ENCODE results near the gene CAPN15. TPM values are rescaled to one million over a fixed set of nuclear protein-coding genes. Genes with fewer than 3 reads are reported as not detected.

The CAPN15 gene
- total RNA-seq, 1 experiment from 2014 or later, result 26.7 TPM

- Histone ChIP-seq H3K4me1 (ENCODE audit: low read length) (no peaks in the 10 kb centered on the region), H3K27me3 (ENCODE audit: low read length) (no peaks in the 10 kb centered on the region), H3K4me2 (ENCODE audit: low read depth, low read length, poor library complexity, severe bottlenecking) (no peak overlapping the region), H2AFZ (ENCODE audit: low read length) (no peak overlapping the region), H3K9ac (ENCODE audit: low read length) (no peak overlapping the region), H3K79me2 (ENCODE audit: low read length) (no peaks in the 10 kb centered on the region), H3K27ac (ENCODE audit: low read length) (no peak overlapping the region), H3K9me2 (replicated peaks; ENCODE audit: insufficient read depth, low read length) (no peaks in the 10 kb centered on the region), H3K9me3 (ENCODE audit: low read length) (no peaks in the 10 kb centered on the region), H3K4me3 (ENCODE audit: low read length) (no peak overlapping the region), H3K36me3 (ENCODE audit: insufficient read depth, low read length) (no peaks in the 10 kb centered on the region), H4K20me1 (ENCODE audit: insufficient read depth, low read depth, low read length) (no peaks in the 10 kb centered on the region)
- DNase-seq, result no peak
These were observed 7.4 kb upstream of the CAPN15 start for GRCh38 chr16:519841-520687.

GRCh38 chr16:520847-521246 is 6.7 kb upstream of the CAPN15 start:
- Histone ChIP-seq H3K4me3 (ENCODE audit: low read length) (no peak overlapping the region), H3K79me2 (ENCODE audit: low read length) (peaks cover 1% of the 10 kb centered on the region; the same call in 1 of the 2 replicates)
- no peak for DNase-seq

DNA sequence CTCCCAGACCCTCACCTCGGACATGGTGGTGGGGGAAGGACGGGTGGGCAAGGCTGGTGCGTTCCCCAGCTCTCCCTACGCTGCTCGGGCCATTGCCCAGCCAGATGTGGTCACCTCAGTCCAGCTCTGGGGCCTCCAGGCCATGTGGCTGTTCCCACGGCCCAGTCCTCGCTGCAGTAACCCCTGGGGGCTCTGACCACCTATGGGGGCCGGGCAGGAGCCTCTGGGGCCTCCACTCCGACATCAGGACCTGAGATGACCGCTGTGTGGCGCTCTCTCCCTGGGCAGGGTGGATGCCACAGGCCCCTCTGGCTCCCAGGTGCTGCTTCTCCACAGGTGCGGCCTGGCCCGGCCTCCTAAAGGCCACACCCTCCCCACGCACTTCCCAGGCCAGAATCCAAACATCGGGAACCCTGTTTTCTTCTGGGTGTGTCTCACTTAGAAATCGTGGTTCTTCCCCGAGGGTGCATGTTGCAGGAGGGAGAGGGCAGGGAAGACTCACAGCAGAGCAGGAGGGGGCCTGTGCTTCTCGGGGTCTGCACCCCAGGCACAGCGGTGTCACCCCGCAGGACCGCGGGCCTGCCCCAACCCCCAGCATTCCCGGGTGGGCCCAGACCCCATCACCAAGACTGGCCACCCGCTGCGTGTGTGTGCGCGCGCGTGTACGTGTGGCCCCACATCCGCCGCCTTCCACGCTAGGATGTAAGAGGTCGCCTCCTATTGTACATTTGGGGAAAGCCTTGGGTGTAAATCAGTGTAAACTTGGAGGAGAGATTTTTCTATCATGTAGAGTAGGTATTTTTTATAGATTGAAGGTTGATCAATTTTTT is 5.9 kb upstream of the CAPN15 start:
- Histone ChIP-seq H3K27ac (ENCODE audit: low read length) (no peak overlapping the region), H3K79me2 (ENCODE audit: low read length) (peaks cover 9% of the 10 kb centered on the region), H2AFZ (ENCODE audit: low read length) (no peak overlapping the region), H3K9ac (ENCODE audit: low read length) (no peak overlapping the region), H3K4me1 (ENCODE audit: low read length) (peaks cover 13% of the 10 kb centered on the region), H3K4me2 (ENCODE audit: low read depth, low read length, poor library complexity, severe bottlenecking) (no peak overlapping the region), H3K9me3 (ENCODE audit: low read length) (no peaks in the 10 kb centered on the region), H3K4me3 (ENCODE audit: low read length) (no peak overlapping the region), H4K20me1 (ENCODE audit: insufficient read depth, low read depth, low read length) (no peaks in the 10 kb centered on the region), H3K9me2 (replicated peaks; ENCODE audit: insufficient read depth, low read length) (no peaks in the 10 kb centered on the region), H3K36me3 (ENCODE audit: insufficient read depth, low read length) (no peaks in the 10 kb centered on the region), H3K27me3 (ENCODE audit: low read length) (no peaks in the 10 kb centered on the region)
- no peak for DNase-seq

More at GRCh38 chr16:520847-521246, 6.7 kb upstream of the CAPN15 start:
- no peaks in the 10 kb centered on the region for H3K9me2 ChIP-seq (replicated peaks; ENCODE audit: insufficient read depth, low read length)
- H3K36me3 ChIP-seq (ENCODE audit: insufficient read depth, low read length), result no peaks in the 10 kb centered on the region
- H2AFZ ChIP-seq (ENCODE audit: low read length), result no peak overlapping the region
- peaks cover 6% of the 10 kb centered on the region for H3K4me1 ChIP-seq (ENCODE audit: low read length)
- no peaks in the 10 kb centered on the region for H4K20me1 ChIP-seq (ENCODE audit: insufficient read depth, low read depth, low read length)
- no peak overlapping the region for H3K9ac ChIP-seq (ENCODE audit: low read length)
- no peak overlapping the region for H3K4me2 ChIP-seq (ENCODE audit: low read depth, low read length, poor library complexity, severe bottlenecking)
- no peaks in the 10 kb centered on the region for H3K9me3 ChIP-seq (ENCODE audit: low read length)
- H3K27me3 ChIP-seq (ENCODE audit: low read length), result no peaks in the 10 kb centered on the region
- H3K27ac ChIP-seq (ENCODE audit: low read length), result no peak overlapping the region

- H3K27ac ChIP-seq (ENCODE audit: low read length), result no peak overlapping the region
- H3K79me2 ChIP-seq (ENCODE audit: low read length), result peaks cover 12% of the 10 kb centered on the region
- H3K9me3 ChIP-seq (ENCODE audit: low read length), result no peaks in the 10 kb centered on the region
- H3K4me2 ChIP-seq (ENCODE audit: low read depth, low read length, poor library complexity, severe bottlenecking), result no peak overlapping the region
- DNase-seq, result no peak
- peaks cover 17% of the 10 kb centered on the region for H3K4me1 ChIP-seq (ENCODE audit: low read length)
- no peaks in the 10 kb centered on the region for H3K36me3 ChIP-seq (ENCODE audit: insufficient read depth, low read length)
- no peaks in the 10 kb centered on the region for H3K27me3 ChIP-seq (ENCODE audit: low read length)
- H3K9me2 ChIP-seq (replicated peaks; ENCODE audit: insufficient read depth, low read length), result no peaks in the 10 kb centered on the region
- no peak overlapping the region for H3K9ac ChIP-seq (ENCODE audit: low read length)
- H3K4me3 ChIP-seq (ENCODE audit: low read length), result no peak overlapping the region
- H4K20me1 ChIP-seq (ENCODE audit: insufficient read depth, low read depth, low read length), result no peaks in the 10 kb centered on the region
- no peak overlapping the region for H2AFZ ChIP-seq (ENCODE audit: low read length)
These were observed 5.0 kb upstream of the CAPN15 start for GRCh38 chr16:522320-523096.

- Histone ChIP-seq H3K27me3 (ENCODE audit: low read length) (no peaks in the 10 kb centered on the region), H3K9me2 (replicated peaks; ENCODE audit: insufficient read depth, low read length) (no peaks in the 10 kb centered on the region), H3K4me3 (ENCODE audit: low read length) (no peak overlapping the region), H3K9me3 (ENCODE audit: low read length) (no peaks in the 10 kb centered on the region), H3K79me2 (ENCODE audit: low read length) (peaks cover 14% of the 10 kb centered on the region), H3K36me3 (ENCODE audit: insufficient read depth, low read length) (no peaks in the 10 kb centered on the region), H3K9ac (ENCODE audit: low read length) (no peak overlapping the region), H3K4me2 (ENCODE audit: low read depth, low read length, poor library complexity, severe bottlenecking) (no peak overlapping the region), H4K20me1 (ENCODE audit: insufficient read depth, low read depth, low read length) (no peaks in the 10 kb centered on the region; the same call in 1 of the 2 replicates), H3K4me1 (ENCODE audit: low read length) (peaks cover 17% of the 10 kb centered on the region), H2AFZ (ENCODE audit: low read length) (no peak overlapping the region), H3K27ac (ENCODE audit: low read length) (no peak overlapping the region)
- DNase-seq, result no peak
These were observed 4.3 kb upstream of the CAPN15 start for GRCh38 chr16:523097-523741.

GRCh38 chr16:524274-525040 is 3.1 kb upstream of the CAPN15 start:
- H3K27me3 ChIP-seq (ENCODE audit: low read length), result no peaks in the 10 kb centered on the region
- H3K27ac ChIP-seq (ENCODE audit: low read length), result no peak overlapping the region
- peaks cover 5% of the 10 kb centered on the region; the same call in 1 of the 2 replicates for H4K20me1 ChIP-seq (ENCODE audit: insufficient read depth, low read depth, low read length)
- no peaks in the 10 kb centered on the region for H3K9me3 ChIP-seq (ENCODE audit: low read length)
- no peak for DNase-seq
- peaks cover 22% of the 10 kb centered on the region for H3K4me1 ChIP-seq (ENCODE audit: low read length)
- no peak overlapping the region for H3K4me2 ChIP-seq (ENCODE audit: low read depth, low read length, poor library complexity, severe bottlenecking)
- H3K36me3 ChIP-seq (ENCODE audit: insufficient read depth, low read length), result no peaks in the 10 kb centered on the region
- no peak overlapping the region for H2AFZ ChIP-seq (ENCODE audit: low read length)
- H3K9ac ChIP-seq (ENCODE audit: low read length), result no peak overlapping the region
- peaks cover 27% of the 10 kb centered on the region for H3K79me2 ChIP-seq (ENCODE audit: low read length)
- H3K4me3 ChIP-seq (ENCODE audit: low read length), result no peak overlapping the region
- H3K9me2 ChIP-seq (replicated peaks; ENCODE audit: insufficient read depth, low read length), result no peaks in the 10 kb centered on the region

GRCh38 chr16:525123-525519 is 2.4 kb upstream of the CAPN15 start:
- no peaks in the 10 kb centered on the region for H3K27me3 ChIP-seq (ENCODE audit: low read length)
- H3K79me2 ChIP-seq (ENCODE audit: low read length), result peaks cover 33% of the 10 kb centered on the region
- peaks cover 11% of the 10 kb centered on the region for H4K20me1 ChIP-seq (ENCODE audit: insufficient read depth, low read depth, low read length)
- peak overlapping the region; percentile 69; the same call in 1 of the 2 replicates for H3K27ac ChIP-seq (ENCODE audit: low read length)
- H2AFZ ChIP-seq (ENCODE audit: low read length), result no peak overlapping the region
- H3K9ac ChIP-seq (ENCODE audit: low read length), result 0 out of 2 replicates have a peak overlapping the region, but pooled peaks have one; percentile 99
- H3K4me3 ChIP-seq (ENCODE audit: low read length), result no peak overlapping the region
- H3K4me1 ChIP-seq (ENCODE audit: low read length), result peaks cover 25% of the 10 kb centered on the region
- no peak for DNase-seq
- H3K4me2 ChIP-seq (ENCODE audit: low read depth, low read length, poor library complexity, severe bottlenecking), result peak overlapping the region; percentile 91
- no peaks in the 10 kb centered on the region for H3K9me2 ChIP-seq (replicated peaks; ENCODE audit: insufficient read depth, low read length)
- H3K36me3 ChIP-seq (ENCODE audit: insufficient read depth, low read length), result no peaks in the 10 kb centered on the region
- H3K9me3 ChIP-seq (ENCODE audit: low read length), result no peaks in the 10 kb centered on the region
